ENCODE results near the gene WNT10A. TPM values are rescaled to one million over a fixed set of nuclear protein-coding genes. Genes with fewer than 3 reads are reported as not detected.

Gene WNT10A
- total RNA-seq, 1 experiment from 2014 or later: 0.47 TPM

- peaks cover 35% of the 10 kb centered on the region for H3K27me3 ChIP-seq (replicated peaks; ENCODE audit: insufficient read depth, low read depth, low read length, poor library complexity)
- CTCF ChIA-PET: interaction anchor here (0.6 to 1.0 kb wide), 2 partner anchors 11 to 1010 kb away, joined by 3 to 6 read pairs; no protein-coding TSS in a partner anchor
- TF ChIP-seq CTCF (conservative IDR thresholded peaks at IDR 0.05; ENCODE audit: low read depth, low read length): no peak
- no peak for TF ChIP-seq EZH2 (IDR thresholded peaks at IDR 0.05; ENCODE audit: borderline replicate concordance, low read depth, low read length, poor library complexity, severe bottlenecking)
- DNase-seq (ENCODE audit: low spot score): no peak
- no TSS peak for BruUV-seq (replicated peaks)
- intact Hi-C loops (cut with micrococcal nuclease; ENCODE audit: unreplicated experiment): no loop called here
- no peaks in the 10 kb centered on the region for H3K36me3 ChIP-seq (ENCODE audit: insufficient read depth, low read length, poor library complexity, severe bottlenecking)
- H3K9me3 ChIP-seq (ENCODE audit: low read depth, low read length, poor library complexity, severe bottlenecking): no peaks in the 10 kb centered on the region
- H3K4me3 ChIP-seq (ENCODE audit: low read depth, low read length, poor library complexity, severe bottlenecking): no peak overlapping the region
- H3K4me1 ChIP-seq (ENCODE audit: insufficient read depth, low read length, poor library complexity, severe bottlenecking): no peaks in the 10 kb centered on the region
- POLR2A ChIA-PET (ENCODE audit: low non-redundant PET): no interaction called here
- no peak overlapping the region for H3K27ac ChIP-seq (ENCODE audit: low read depth, low read length, poor library complexity, severe bottlenecking)
Measured at GRCh38 chr2:218865999-218866398, 14.7 kb upstream of the WNT10A start.

GRCh38 chr2:218867900-218868299 lies 12.8 kb upstream of the WNT10A start:
- intact Hi-C loops (cut with micrococcal nuclease; ENCODE audit: unreplicated experiment): no loop called here

GRCh38 chr2:218869064-218869463 lies 11.6 kb upstream of the WNT10A start:
- BruUV-seq (replicated peaks): no TSS peak
- H3K36me3 ChIP-seq (ENCODE audit: insufficient read depth, low read length, poor library complexity, severe bottlenecking): no peaks in the 10 kb centered on the region
- intact Hi-C loops (cut with micrococcal nuclease; ENCODE audit: unreplicated experiment): no loop called here
- ChIA-PET POLR2A (ENCODE audit: low non-redundant PET) (no interaction called here), CTCF (no interaction called here)
- TF ChIP-seq CTCF (conservative IDR thresholded peaks at IDR 0.05; ENCODE audit: low read depth, low read length) (no peak), EZH2 (IDR thresholded peaks at IDR 0.05; ENCODE audit: borderline replicate concordance, low read depth, low read length, poor library complexity, severe bottlenecking) (no peak)
- H3K9me3 ChIP-seq (ENCODE audit: low read depth, low read length, poor library complexity, severe bottlenecking): no peaks in the 10 kb centered on the region
- no peak for DNase-seq (ENCODE audit: low spot score)
- no peak overlapping the region for H3K4me3 ChIP-seq (ENCODE audit: low read depth, low read length, poor library complexity, severe bottlenecking)
- H3K27ac ChIP-seq (ENCODE audit: low read depth, low read length, poor library complexity, severe bottlenecking): no peak overlapping the region
- peaks cover 66% of the 10 kb centered on the region for H3K27me3 ChIP-seq (replicated peaks; ENCODE audit: insufficient read depth, low read depth, low read length, poor library complexity)
- no peaks in the 10 kb centered on the region for H3K4me1 ChIP-seq (ENCODE audit: insufficient read depth, low read length, poor library complexity, severe bottlenecking)

More at GRCh38 chr2:218867900-218868299, 12.8 kb upstream of the WNT10A start:
- no peak overlapping the region for H3K27ac ChIP-seq (ENCODE audit: low read depth, low read length, poor library complexity, severe bottlenecking)
- peaks cover 54% of the 10 kb centered on the region for H3K27me3 ChIP-seq (replicated peaks; ENCODE audit: insufficient read depth, low read depth, low read length, poor library complexity)
- no peaks in the 10 kb centered on the region for H3K9me3 ChIP-seq (ENCODE audit: low read depth, low read length, poor library complexity, severe bottlenecking)
- ChIA-PET CTCF (interaction anchor here (0.7 kb wide), 1 partner anchor 8 kb away, joined by 3 read pairs; no protein-coding TSS in a partner anchor), POLR2A (ENCODE audit: low non-redundant PET) (no interaction called here)
- H3K36me3 ChIP-seq (ENCODE audit: insufficient read depth, low read length, poor library complexity, severe bottlenecking): no peaks in the 10 kb centered on the region
- no TSS peak for BruUV-seq (replicated peaks)
- TF ChIP-seq EZH2 (IDR thresholded peaks at IDR 0.05; ENCODE audit: borderline replicate concordance, low read depth, low read length, poor library complexity, severe bottlenecking): no peak
- TF ChIP-seq CTCF (conservative IDR thresholded peaks at IDR 0.05; ENCODE audit: low read depth, low read length): no peak
- H3K4me3 ChIP-seq (ENCODE audit: low read depth, low read length, poor library complexity, severe bottlenecking): no peak overlapping the region
- no peaks in the 10 kb centered on the region for H3K4me1 ChIP-seq (ENCODE audit: insufficient read depth, low read length, poor library complexity, severe bottlenecking)
- DNase-seq (ENCODE audit: low spot score): no peak

Data from A673 (cell line).